Neural crest cell (in vitro differentiated cells): ENCODE results near the gene CCDC78. TPM values are rescaled to one million over a fixed set of nuclear protein-coding genes. Genes with fewer than 3 reads are reported as not detected.
A peak's percentile ranks its signal among the peaks of the same experiment; 100 is the strongest.
"Not testable (repeated sequence)": the region's sequence is repeated elsewhere in the genome, so short reads cannot be mapped to it uniquely, and the experiment has no call there.

Source experiments
- DNase-seq: peaks from one replicate; pipeline ENCODE4 v3.0.0; 2021; ENCODE audit warnings: low read depth, mixed read lengths, low spot score
- H3K27ac Mint-ChIP-seq: one replicate; pipeline ENCODE4 v1.8.0; 2021; ENCODE audit warnings: mild to moderate bottlenecking, mixed read lengths; ENCODE audit not compliant: unreplicated experiment
- H3K27me3 Mint-ChIP-seq: 2 replicates; pipeline ENCODE4 v1.8.0; 2021; ENCODE audit warnings: low read depth, mild to moderate bottlenecking, mixed read lengths
- H3K36me3 Mint-ChIP-seq: 2 replicates; pipeline ENCODE4 v1.8.0; 2021; ENCODE audit warnings: low read depth, mild to moderate bottlenecking, mixed read lengths
- H3K4me1 Mint-ChIP-seq: 2 replicates; pipeline ENCODE4 v1.8.0; 2021; ENCODE audit warnings: mixed read lengths
- H3K4me3 Mint-ChIP-seq: one replicate; pipeline ENCODE4 v1.8.0; 2021; ENCODE audit warnings: mild to moderate bottlenecking, mixed read lengths
- H3K9me3 Mint-ChIP-seq: 2 replicates; pipeline ENCODE4 v1.8.0; 2021; ENCODE audit warnings: mixed read lengths
- total RNA-seq: library from RNA; stranded (reverse); gene quantifications from 2 replicates; pipeline ENCODE4 v1.2.1, GENCODE V29; 2021
- TF ChIP-seq, protein P1 (sequence below): fragments of 200-600 bp; sonication (generic); conservative IDR thresholded peaks from 2 replicates; pipeline ENCODE4 v1.5.0; 2021; ENCODE audit warnings: antibody characterized with exemption, mild to moderate bottlenecking

Gene CCDC78
- total RNA-seq, 1 donor from 2014 or later: 7.0 TPM

DNA sequence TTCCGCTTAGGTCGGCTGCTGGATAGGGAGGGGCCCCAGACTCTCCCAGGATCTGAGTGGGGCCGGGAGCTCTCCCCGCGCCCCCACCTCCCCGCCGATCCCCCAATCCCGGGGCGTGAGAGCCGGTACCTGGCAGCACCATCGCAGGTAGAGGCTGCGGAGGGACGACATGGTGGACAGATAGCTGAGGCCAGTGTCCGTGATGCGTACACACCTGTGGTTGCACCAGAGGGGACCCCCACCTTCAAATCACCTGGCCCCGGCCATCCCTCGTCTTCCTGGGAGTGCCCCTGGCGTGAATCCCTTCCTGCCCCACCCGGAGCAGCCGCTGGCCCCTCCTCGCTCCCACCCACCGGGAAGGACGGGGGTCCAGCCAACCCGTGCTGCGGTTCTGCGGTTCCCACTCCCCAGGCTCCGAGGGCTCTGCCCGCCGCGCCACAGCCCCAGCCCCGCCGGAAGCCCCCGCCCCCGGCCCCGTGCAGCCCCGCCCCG lies 31.3 kb downstream of the CCDC78 start:
- Mint-ChIP-seq H3K4me1 (peaks cover 10% of the 10 kb centered on the region), H3K4me3 (no peak overlapping the region), H3K36me3 (no peaks in the 10 kb centered on the region), H3K27ac (no peak overlapping the region), H3K9me3 (no peaks in the 10 kb centered on the region), H3K27me3 (peaks cover 90% of the 10 kb centered on the region)
- TF ChIP-seq, protein P1, sequence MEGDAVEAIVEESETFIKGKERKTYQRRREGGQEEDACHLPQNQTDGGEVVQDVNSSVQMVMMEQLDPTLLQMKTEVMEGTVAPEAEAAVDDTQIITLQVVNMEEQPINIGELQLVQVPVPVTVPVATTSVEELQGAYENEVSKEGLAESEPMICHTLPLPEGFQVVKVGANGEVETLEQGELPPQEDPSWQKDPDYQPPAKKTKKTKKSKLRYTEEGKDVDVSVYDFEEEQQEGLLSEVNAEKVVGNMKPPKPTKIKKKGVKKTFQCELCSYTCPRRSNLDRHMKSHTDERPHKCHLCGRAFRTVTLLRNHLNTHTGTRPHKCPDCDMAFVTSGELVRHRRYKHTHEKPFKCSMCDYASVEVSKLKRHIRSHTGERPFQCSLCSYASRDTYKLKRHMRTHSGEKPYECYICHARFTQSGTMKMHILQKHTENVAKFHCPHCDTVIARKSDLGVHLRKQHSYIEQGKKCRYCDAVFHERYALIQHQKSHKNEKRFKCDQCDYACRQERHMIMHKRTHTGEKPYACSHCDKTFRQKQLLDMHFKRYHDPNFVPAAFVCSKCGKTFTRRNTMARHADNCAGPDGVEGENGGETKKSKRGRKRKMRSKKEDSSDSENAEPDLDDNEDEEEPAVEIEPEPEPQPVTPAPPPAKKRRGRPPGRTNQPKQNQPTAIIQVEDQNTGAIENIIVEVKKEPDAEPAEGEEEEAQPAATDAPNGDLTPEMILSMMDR: no peak
- no peak for DNase-seq

GRCh38 chr16:694187-694862 lies 31.9 kb downstream of the CCDC78 start:
- no peak for DNase-seq
- Mint-ChIP-seq H3K4me1 (peaks cover 16% of the 10 kb centered on the region), H3K4me3 (no peak overlapping the region), H3K27me3 (peaks cover 87% of the 10 kb centered on the region), H3K27ac (no peak overlapping the region), H3K9me3 (no peaks in the 10 kb centered on the region), H3K36me3 (no peaks in the 10 kb centered on the region)
- TF ChIP-seq, protein P1: no peak

- no peaks in the 10 kb centered on the region for H3K9me3 Mint-ChIP-seq
- H3K27me3 Mint-ChIP-seq: peaks cover 82% of the 10 kb centered on the region
- TF ChIP-seq, protein P1: no peak
- no peak overlapping the region for H3K4me3 Mint-ChIP-seq
- no peak overlapping the region for H3K27ac Mint-ChIP-seq
- H3K36me3 Mint-ChIP-seq: no peaks in the 10 kb centered on the region
- DNase-seq: no peak
- peaks cover 17% of the 10 kb centered on the region for H3K4me1 Mint-ChIP-seq
Measured at GRCh38 chr16:693766-694165, 32.5 kb downstream of the CCDC78 start.

DNA sequence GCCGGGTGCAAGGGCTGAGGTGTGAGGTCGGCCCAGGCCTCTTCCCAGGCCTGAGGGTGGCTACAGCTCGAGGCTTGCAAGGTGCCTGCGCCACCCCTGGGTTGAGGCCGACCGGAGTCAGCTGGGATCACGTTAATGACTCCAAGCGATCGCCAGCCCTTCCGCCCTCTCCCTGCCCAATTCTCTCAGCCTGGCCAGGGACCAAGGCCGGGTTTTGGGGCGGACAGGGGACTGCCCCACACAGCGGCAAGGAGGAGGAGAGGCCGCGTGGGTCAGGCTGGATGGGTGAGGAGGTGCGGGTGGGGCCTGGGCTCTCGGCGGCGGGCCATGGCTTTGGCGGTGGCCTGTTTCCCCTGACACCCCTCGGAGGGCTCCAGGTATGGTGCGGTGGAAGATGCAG lies 32.9 kb downstream of the CCDC78 start:
- H3K4me1 Mint-ChIP-seq: peaks cover 17% of the 10 kb centered on the region
- H3K4me3 Mint-ChIP-seq: no peak overlapping the region
- no peaks in the 10 kb centered on the region for H3K9me3 Mint-ChIP-seq
- TF ChIP-seq, protein P1: no peak
- H3K27ac Mint-ChIP-seq: no peak overlapping the region
- H3K36me3 Mint-ChIP-seq: no peaks in the 10 kb centered on the region
- peaks cover 78% of the 10 kb centered on the region for H3K27me3 Mint-ChIP-seq
- DNase-seq: no peak

DNA sequence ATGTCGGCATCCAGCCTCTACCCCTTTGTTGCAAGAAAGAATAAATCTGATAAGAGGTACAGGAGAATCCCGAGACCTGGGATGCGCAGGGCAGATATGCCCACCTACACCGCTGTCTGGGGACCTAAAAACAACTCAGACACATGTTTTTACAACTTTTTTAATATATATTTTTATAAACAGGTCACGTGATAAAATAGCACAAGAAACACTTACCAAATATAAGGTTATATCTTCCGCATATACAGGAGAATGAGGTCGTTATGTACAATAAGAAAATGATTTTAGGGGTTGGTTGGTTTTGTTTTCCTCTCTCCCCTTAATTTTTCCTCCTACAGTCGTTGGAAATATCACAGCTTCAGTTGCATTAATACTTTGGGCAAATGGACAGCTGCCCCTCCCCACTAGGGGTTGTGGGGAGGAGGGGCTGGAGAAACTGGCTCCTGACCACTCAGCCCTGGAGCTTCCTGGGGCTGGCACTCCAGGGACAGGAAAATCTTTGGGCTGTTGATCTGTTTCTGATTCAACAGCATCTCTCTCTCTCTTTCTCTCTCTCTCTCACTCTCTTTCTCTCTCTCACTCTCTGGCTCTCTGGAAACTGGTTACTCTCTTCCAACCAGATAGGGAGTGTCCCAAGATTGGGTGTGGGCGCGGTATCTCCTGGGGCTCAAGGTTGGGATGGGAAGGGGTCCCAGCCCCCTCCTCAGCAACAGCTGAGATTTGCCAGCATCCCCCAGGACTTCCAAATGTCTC lies 33.7 kb downstream of the CCDC78 start:
- Mint-ChIP-seq H3K36me3 (no peaks in the 10 kb centered on the region), H3K4me1 (peaks cover 17% of the 10 kb centered on the region), H3K9me3 (no peaks in the 10 kb centered on the region), H3K27me3 (peaks cover 69% of the 10 kb centered on the region), H3K4me3 (peak overlapping the region; percentile 64), H3K27ac (no peak overlapping the region)
- TF ChIP-seq, protein P1: no peak
- DNase-seq: no peak

DNA sequence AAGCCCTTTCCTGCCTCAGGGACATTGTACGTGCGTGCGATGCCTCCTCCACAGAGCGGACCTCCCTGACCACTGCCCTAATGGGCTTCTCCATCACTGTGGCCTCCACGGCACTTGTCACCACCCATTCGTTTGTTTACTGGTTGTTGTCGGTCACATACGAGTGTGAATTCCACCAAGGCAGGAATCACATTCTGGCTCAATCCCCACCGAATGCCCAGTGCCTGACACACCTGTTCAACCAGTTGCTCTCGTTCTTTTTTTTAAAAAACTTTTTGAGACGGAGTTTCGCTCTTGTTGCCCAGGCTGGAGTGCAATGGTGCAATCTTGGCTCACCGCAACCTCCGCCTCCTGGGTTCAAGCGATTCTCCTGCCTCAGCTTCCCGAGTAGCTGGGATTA lies 35.0 kb downstream of the CCDC78 start:
- not testable (repeated sequence) for DNase-seq, H3K9me3 Mint-ChIP-seq, H3K27ac Mint-ChIP-seq, H3K36me3 Mint-ChIP-seq
- Mint-ChIP-seq H3K4me1 (peaks cover 17% of the 10 kb centered on the region), H3K4me3 (peak overlapping the region; percentile 92), H3K27me3 (peaks cover 58% of the 10 kb centered on the region)
